ENCODE results near the gene GET4.

DNA sequence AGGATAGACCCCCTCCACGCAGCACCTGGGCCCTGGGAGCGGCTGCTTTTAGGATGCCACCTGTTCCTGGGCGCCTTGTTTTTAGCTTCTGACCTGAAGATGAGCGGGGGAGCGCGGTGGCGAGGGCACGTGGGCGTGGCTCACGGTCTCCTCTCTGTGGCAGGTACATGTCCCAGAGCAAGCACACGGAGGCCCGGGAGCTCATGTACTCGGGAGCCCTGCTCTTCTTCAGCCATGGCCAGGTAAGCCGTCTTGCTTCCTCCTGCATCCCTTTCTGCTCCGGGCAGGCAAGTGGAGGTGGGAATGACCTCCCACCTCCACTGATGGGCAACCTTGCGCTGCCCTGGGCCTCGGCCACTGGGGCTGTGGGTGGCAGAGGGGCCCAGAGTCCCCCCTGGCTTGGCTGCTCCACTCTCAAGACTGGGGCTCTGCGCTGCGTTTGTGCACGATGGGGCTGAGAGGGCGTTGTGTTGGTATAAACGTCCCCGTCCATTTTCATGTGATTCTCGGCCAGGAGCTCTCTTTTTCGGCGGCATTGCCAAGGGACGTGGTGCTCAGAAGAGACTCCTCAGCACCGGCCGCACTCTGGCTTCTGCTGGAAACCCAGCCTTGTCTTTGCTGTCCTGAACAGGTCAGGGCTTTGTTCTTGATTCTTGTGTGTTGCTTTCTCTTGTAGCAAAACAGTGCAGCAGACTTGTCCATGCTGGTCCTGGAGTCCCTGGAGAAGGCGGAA lies 9.7 kb downstream of the GET4 start:
- TF ChIP-seq BHLHE40 (IDR thresholded peaks at IDR 0.05; ENCODE audit: borderline replicate concordance), result no peak
- TF ChIP-seq FOXA1 (IDR thresholded peaks at IDR 0.05), result no peak
- TF ChIP-seq, protein P1, sequence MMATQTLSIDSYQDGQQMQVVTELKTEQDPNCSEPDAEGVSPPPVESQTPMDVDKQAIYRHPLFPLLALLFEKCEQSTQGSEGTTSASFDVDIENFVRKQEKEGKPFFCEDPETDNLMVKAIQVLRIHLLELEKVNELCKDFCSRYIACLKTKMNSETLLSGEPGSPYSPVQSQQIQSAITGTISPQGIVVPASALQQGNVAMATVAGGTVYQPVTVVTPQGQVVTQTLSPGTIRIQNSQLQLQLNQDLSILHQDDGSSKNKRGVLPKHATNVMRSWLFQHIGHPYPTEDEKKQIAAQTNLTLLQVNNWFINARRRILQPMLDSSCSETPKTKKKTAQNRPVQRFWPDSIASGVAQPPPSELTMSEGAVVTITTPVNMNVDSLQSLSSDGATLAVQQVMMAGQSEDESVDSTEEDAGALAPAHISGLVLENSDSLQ (IDR thresholded peaks at IDR 0.05), result no peak
- TF ChIP-seq HDGF (IDR thresholded peaks at IDR 0.05; ENCODE audit: borderline replicate concordance), result no peak
- no peak for TF ChIP-seq FOXK2 (IDR thresholded peaks at IDR 0.05)
- TF ChIP-seq SP1 (IDR thresholded peaks at IDR 0.05), result no peak
- no peak for TF ChIP-seq ZNF384 (IDR thresholded peaks at IDR 0.05)

Data from HEK293T (cell line).